ENCODE measurements around the gene CAST.

DNA sequence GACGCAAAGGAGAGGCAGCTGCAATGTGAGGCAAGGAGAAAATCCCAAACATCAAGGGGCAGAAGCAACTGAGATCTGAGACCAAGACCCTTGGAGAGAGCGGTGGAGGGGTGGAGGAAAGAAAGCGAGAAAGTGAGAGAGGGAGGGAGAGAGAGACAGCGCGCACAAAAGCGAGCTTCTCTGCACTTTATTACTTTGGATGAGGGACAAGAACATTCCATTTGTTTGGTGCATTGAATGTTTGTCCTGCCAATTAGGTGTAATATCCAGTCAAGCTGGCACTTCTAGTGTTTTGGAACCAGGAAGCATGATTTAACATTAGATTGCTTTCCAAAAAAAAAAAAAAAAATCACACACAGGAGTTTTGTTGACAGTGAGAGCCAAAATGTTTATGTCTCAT is 1.4 kb downstream of the CAST start:
- TF ChIP-seq, protein P1, sequence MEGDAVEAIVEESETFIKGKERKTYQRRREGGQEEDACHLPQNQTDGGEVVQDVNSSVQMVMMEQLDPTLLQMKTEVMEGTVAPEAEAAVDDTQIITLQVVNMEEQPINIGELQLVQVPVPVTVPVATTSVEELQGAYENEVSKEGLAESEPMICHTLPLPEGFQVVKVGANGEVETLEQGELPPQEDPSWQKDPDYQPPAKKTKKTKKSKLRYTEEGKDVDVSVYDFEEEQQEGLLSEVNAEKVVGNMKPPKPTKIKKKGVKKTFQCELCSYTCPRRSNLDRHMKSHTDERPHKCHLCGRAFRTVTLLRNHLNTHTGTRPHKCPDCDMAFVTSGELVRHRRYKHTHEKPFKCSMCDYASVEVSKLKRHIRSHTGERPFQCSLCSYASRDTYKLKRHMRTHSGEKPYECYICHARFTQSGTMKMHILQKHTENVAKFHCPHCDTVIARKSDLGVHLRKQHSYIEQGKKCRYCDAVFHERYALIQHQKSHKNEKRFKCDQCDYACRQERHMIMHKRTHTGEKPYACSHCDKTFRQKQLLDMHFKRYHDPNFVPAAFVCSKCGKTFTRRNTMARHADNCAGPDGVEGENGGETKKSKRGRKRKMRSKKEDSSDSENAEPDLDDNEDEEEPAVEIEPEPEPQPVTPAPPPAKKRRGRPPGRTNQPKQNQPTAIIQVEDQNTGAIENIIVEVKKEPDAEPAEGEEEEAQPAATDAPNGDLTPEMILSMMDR (IDR thresholded peaks at IDR 0.05; ENCODE audit: insufficient read depth, low read depth, low read length) = no peak
- no peak for TF ChIP-seq EZH2 (IDR thresholded peaks at IDR 0.05; ENCODE audit: insufficient read depth, low read length)

Measured in astrocyte (in vitro differentiated cells and primary cell).